NCI-H526 (cell line): ENCODE results near the gene URAD.
A peak's percentile ranks its signal among the peaks of the same experiment; 100 is the strongest.
"Not testable (repeated sequence)": the region's sequence is repeated elsewhere in the genome, so short reads cannot be mapped to it uniquely, and the experiment has no call there.

Experiments used
- DNase-seq, 2 experiments: peaks; one replicate each; lab custom pipeline; 2025; lab: John Stamatoyannopoulos, UW

The URAD gene

DNA sequence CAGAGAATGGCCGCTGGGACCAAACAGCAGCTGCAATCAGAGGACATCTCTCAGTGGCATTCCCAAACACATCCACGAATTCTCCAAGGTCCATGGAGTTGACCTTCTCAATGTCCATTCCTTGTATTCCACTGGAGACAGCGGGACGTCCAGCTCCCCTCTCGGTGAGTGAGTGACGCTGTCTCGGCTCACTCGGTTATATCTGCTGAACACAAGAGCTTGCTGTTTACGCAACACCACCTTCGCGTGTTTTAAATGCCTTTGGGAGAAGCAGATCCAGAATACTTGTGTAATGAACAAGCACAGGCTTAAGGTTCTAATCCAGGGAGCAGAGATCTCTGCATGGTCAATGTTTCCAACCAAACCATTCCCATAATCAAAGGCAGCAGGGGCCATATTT is at the start of gene URAD:
Gene URAD, minus strand, starts transcription at position 174 of the 400 bp plus-strand sequence. Its CDS starts 56 bp downstream, at position 118.
- no peak for DNase-seq

GRCh38 chr13:28037399-28037798 is 48.9 kb upstream of the URAD start:
- DNase-seq = no peak

DNA sequence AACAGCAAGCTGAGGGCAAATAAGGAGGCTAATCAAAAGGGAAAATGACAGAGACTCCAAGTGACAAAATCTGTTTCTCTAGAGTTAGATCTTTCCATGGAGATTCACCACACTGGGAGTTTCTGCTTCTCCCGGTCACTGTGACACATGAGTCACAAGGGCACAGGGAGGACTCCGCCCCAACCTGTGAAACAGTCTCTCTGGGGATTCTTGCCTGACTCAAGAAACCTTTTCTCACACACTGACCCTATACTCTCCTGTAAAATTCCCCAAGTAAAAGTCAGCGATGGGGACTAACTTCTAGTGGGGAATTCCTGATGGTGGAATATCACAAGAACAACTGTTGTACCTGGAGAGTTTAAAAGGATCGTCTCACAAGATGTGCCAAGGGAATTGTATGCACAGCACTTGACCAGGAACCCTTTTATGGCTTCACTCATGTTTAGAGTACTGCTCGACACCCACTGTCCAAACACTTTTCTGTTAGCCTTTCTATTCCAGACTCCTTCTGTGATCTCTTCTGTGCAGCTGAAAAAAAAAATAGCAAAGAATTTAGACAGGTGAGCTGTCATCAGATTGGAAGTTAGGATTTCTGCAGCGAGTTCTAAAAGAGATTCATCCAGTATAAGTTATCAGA is 46.8 kb upstream of the URAD start:
- no peak for DNase-seq

- no peak for DNase-seq
Measured at GRCh38 chr13:28033894-28034655, 45.6 kb upstream of the URAD start.

- DNase-seq = not testable (repeated sequence)
Measured at GRCh38 chr13:28032438-28032837, 43.9 kb upstream of the URAD start.

GRCh38 chr13:28031896-28032288 is 43.4 kb upstream of the URAD start:
- no peak for DNase-seq

DNA sequence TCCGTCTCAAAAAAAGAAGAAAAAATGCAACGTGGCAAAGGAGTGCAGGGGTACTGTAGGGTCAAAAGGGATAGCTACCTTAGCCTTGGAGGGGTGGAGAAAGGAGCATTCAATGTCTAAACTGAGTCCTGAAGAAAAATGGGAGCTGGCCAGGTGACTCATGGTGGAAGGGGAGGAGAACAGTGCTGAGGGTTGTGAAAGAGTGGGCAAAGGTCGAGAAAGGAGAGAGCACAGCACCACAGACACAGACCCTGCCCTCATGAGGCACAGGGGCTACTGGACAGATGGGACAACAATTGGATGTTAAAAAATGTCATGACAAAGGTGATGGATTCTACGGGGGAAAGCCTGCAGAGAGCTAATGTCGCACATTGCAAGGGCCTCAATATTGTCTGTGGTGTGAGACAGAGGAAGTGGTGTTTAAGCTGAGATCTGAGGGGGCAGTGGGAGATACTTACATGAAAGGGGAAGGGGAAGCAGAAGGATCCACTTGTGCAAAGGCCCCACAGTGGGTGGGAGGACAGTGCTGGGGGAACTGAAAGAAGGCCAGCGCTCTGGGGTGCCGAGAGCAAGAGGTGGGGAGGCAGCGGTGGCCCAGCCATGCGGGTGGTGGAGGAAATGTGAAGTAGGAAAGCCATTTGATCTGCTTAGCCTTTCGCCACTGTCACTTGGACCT is 42.9 kb upstream of the URAD start:
- no peak for DNase-seq

DNA sequence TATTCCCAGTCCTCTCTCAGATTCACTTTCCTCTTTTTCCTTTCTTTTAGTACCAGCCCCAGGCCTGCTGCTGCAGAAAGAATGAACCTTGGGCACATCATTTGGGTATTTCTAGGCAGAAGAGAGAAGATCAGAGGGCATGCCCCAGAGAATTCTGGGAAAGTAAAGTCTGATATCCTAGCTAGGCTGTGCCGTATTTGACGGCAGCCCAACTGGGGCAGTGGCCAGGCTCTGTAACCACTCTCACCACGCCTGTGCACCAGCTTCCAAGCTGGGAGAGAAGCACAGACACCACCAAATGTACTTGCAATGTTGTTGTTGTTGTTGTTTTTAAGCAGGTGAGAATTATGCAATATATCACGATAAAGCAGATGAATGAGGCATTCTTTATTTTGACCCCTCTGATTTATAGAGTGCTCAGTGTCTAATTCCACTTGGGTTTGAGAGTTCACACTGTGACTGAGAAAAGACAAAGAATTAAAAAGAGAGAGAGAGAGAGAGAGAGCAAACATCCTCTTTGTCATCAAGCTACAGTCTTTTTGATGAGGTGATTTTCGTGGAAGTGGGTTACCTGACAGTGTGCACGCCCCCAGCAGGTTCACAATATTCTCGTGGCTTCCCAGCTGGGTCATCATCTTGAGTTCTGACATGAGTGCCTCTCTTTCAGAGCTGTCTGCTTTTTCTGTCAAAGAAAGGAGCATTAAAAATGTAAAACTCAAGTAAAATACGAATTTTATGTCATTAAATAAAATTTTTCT is 39.3 kb upstream of the URAD start:
- DNase-seq = no peak

- no peak for DNase-seq
Measured at GRCh38 chr13:28027071-28027470, 38.6 kb upstream of the URAD start.

DNA sequence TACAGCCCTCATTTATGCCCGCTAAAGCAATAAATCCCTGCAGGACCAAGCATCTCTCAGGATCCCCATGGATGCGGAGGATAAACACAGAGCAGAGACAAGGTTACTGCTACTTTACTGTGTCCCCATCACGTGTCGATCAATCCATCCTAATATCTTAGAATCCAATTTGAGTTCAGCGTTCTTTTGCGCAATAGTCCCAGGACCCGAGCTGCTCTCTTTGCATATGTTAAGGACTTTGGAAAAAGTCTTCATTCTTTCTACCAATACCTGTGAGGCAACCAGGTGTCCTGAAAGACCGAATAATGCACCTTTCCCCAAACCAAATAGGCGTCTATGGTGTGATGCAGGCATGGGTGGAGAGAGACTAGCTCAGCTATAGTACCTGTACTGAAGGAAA is 38.0 kb upstream of the URAD start:
- DNase-seq = no peak

GRCh38 chr13:28022848-28023518 is 34.5 kb upstream of the URAD start:
- no peak for DNase-seq

- no peak for DNase-seq
Measured at GRCh38 chr13:28014301-28014700, 25.8 kb upstream of the URAD start.

DNA sequence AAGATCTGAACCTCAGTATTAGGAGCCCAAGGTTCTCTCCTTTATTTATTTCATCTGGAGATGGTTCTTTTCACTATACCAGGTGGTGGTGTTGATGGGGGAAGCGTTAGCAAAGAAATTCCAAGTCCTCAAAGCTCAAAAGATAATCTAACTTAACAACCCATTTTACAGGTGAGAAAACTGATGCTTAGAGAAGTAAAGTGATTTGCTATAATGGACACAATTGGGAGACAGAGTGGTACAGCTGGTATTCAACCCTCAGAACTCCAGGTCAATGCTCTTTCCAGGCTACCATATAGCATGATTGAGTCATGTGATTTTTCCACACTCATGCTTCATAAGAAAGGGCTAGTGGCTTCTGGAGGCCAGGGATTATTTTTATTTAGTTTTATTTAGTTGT is 25.0 kb upstream of the URAD start:
- no peak for DNase-seq

DNA sequence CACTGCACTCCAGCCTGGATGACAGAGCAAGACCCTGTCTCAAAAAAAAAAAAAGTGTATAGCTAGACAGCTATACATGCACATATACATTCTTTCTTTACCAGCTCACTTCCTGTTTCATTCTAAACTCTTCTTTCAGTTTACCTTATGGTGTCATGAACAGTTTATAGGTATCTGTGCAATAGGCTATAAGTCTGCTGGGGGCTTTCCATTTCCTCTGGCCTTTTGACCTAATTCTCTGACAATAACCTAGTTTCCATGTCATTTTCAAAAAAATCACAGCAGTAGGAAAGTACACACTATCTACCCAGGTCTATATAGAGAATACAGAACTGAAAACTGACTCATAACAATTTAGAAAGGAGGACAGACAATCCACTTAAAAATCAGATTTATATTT is 24.4 kb upstream of the URAD start:
- no peak for DNase-seq

GRCh38 chr13:28012383-28012782 is 23.9 kb upstream of the URAD start:
- no peak for DNase-seq

GRCh38 chr13:28010046-28010445 is 21.6 kb upstream of the URAD start:
- no peak for DNase-seq

- not testable (repeated sequence) for DNase-seq
Measured at GRCh38 chr13:28005016-28005415, 16.5 kb upstream of the URAD start.

GRCh38 chr13:28002886-28003698 is 14.6 kb upstream of the URAD start:
- DNase-seq = no peak

DNA sequence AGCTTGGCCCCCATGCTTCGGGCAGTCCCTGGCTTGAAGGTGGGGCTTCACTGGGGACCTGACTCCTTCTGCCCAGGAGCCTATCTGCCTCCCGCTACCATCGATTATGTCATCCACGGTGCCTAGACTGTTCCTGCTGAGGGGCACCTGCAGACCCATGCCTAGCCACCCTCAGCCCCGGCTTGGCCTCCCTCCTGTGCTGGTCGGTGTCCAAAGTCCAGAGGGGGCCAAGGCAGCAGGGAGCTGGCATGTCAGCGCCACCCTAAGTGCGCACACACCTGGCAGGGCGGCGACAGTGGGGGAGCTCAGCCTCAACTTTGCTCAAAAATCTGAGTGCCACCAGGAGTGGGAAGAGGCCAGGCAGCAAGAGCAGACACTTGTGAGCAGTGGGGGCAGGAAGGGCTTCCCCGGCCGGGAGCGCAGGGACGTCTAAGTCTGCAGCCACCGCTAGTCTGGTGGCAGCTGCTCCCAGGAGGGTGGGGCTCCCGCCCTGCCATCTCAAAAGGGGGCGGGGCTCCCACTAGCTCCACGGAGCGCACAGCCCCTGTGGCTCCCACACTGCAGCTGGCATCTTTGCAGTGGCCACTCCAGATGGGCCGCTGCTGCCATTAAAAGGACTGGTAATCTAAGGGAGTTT is 13.5 kb upstream of the URAD start:
- peak in 1 of 2 experiments; percentile 17 for DNase-seq

DNA sequence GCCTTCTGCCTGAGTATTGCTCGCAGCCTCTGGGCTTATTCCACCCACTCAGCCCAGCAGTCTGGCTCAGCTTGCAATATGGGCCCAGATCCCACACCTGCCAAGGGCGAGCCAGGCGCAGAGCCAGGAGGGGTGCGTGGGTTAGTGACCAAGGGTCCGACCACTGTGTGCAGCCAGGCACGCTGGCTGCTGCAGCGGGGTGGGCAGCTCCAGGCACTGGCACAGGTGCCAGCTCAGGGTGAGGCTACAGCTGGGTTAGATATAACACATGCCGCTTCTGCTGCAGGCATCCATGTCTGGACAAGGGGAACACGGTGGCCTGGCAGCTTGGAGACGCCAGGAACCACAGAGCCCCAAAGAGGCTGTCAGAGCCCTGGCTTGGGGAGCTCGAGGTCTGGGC is 12.6 kb upstream of the URAD start:
- DNase-seq = no peak
